ENCODE measurements around the gene PPIL1.

DNA sequence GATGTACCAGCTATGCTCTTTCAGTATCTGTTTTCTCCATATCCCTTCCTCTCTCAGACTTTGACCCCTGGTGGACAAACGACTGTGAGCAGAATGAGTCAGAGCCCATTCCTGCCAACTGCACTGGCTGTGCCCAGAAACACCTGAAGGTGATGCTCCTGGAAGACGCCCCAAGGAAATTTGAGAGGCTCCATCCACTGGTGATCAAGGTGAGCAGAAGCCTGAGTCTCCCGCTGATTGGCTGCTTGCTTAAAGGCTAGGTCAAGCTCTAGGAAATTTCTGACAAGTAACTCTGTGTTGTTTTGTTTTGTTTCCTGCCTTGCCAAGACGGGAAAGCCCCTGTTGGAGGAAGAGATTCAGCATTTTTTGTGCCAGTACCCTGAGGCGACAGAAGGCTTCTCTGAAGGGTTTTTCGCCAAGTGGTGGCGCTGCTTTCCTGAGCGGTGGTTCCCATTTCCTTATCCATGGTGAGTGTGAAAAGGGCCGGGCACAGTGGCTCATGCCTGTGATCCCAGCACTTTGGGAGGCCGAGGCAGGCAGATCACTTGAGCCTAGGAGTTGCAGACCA, 39.7 kb upstream of the PPIL1 start:
- TF ChIP-seq CTCF (IDR thresholded peaks at IDR 0.05) (no peak), POLR2A (IDR thresholded peaks at IDR 0.05) (no peak), POLR2AphosphoS5 (IDR thresholded peaks at IDR 0.05; ENCODE audit: insufficient read depth in 1 of 2, low read depth in 1 of 2) (no peak)

Measured in vagina (tissue), 2 donors.